Hematopoietic multipotent progenitor cell treated with erythropoietin and hydrocortisone succinate and interleukin-3 and kit ligand, for 4 days (in vitro differentiated cells): ENCODE results near the gene TMEM143.
"Not testable (repeated sequence)": the region's sequence is repeated elsewhere in the genome, so short reads cannot be mapped to it uniquely, and the experiment has no call there.

ENCODE experiments used
- DNase-seq: peaks from one replicate; pipeline ENCODE4 v3.0.0-alpha.2; 2015

TMEM143 gene

DNA sequence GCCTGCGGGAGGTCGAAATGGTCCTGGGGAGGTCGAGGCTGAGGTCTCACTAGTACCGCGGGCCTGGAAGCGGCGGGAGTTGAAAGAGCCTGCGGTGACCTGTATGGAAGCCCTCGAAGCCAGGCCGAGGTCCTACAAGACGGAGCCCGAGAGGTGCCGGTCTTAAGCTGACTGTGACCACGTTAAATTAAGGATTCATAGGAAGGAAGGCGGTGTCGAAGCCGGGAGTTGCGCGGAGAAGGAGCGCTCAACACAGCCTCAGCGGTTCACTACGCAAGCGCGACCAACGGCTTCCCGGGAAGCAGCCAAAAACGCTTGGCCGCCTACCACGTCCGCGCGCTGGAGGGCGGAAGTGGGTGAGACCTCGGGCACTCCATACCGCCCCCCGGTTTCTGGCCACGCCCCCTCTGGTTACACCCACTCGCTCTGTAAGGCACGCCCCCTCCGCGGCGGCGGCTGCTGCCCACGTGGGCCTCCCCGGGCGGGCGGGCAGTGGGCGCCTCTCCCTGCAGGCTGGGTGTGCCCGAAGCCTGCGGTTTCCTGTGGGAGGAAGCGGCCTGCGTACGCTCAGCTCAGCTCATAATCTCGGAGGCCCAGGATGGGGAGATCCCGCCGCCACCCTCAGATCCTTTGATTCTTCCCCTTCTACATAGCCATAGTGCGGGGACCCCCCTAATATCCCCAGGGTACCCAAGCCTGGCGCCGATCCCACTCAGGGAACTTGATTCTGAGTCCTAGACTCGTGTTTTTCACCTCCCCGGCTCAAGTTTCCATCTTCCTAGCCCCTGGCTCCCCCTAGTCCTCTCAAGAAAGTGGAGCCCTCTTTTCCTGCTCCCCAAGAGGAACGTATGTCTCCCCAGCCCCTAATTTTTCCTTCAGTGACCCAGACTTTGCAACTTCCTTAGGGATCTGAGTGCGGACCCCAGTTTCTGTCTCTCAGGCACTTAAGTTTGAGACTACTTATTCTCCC, 41.8 kb downstream of the TMEM143 start:
- peak; percentile 99 for DNase-seq

DNA sequence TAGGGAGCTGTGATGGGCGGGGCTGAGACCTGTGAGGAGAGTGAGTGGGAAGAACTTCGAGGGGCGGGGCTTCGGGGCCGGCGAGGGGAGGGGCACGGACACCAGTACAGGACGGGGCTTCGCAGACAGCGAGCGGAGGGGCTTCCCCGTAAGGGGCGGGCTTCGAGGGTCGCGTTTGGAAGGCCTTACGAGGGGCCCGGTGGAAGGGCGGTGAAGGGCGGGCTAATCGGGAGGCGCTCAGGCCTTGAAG, 42.4 kb downstream of the TMEM143 start:
- DNase-seq: peak; percentile 99

DNA sequence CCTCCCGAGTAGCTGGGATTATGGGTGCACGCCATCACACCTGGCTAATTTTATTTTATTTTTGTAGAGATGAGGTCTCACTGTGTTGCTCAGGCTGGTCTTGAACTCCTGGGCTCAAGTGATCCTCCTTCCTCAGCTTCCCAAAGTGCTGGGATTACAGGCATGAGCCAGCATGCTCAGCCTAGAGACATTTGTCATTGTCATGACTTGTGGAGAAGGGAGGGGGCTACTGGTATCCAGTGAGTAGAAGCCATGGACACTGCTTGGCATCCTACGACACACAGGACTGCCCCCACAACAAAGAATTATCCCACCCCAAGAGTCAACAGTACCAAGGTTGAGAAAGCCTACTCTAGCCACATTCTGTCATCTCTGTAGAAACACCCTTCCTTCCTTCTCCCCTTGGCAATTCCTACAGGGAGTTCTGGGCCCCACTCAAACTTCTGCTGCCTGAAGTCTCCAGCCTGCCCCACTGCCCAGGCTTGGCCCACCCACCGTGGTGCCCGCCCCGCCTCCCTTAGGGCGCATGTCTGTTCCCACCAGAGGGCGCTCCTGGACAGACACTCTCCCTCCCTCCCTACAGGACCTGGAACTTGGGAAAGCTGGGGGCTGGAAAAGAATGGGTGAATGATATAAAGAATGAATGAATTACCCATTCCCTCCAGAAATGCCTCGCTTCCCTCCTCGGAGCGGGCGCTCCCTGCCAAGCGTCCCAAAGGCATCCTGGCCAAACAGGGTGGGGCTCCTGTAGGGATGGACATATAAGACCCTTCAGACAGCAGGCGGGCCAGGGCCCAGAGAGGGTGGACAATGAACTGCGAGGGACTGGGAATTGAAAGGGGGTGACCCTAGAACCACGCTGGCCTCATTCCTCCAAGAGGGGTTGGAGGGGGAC, 43.8 kb downstream of the TMEM143 start:
- DNase-seq: peak; percentile 89

DNA sequence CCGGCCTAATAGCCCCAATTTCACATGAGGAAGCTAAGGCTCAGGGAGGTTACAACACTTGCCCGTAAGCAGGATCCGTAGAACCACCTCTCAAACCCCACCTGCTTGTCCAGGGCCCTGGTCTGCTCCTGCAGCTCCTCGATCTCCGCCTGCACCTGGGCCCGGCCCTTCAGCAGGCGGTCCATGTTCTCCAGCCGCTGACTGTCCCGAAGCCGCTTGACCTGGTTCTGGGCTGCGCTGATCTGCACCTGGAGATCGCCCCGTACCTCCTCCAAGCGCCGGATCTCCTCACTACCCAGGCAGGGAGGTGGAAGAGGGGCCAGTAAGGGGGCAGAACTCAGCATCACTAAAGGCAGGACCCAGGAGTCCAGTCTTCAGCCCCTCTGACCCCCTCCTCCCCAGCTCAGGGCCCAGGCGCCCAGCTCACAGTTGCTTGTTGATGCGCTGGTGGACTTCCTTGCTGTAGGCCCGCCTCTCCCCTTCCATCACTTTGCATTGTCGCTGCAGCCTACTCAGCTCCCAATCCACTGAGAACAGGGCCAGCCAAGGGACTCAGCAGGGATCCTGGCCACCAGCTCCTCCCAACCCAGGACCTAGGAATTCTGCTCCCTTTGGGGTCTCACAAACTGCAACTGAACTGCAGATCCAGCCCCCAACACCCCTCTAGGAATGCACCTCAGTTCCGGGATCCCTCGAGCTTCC, 45.3 kb downstream of the TMEM143 start:
- no peak for DNase-seq

DNA sequence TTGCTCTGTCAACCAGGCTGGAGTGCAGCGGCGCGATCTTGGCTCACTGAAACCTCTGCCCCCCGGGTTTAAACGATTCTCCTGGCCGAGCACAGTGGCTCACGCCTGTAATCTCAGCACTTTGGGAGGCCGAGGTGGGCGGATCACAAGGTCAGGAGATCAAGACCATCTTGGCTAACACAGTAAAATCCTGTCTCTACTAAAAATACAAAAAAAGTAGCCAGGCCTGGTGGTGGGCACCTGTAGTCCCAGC, 46.1 kb downstream of the TMEM143 start:
- DNase-seq: not testable (repeated sequence)

DNA sequence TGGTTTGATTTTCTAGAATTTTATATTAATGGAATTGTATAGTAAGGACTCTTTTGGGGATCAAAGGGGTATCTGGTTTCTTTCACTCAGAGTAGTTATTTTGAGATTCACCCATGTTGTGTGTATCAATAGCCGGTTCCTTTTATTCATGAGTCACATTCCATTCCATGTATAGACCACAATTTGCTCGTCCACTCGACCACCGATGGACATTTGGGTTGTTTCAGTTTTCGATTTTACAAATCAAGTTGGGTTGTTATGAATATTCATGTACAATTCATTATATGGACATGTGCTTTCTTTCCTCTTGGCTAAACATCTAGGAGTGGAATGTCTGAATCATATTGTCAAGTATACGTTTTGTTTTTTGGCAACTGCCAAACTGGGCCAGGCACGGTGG, 48.0 kb downstream of the TMEM143 start:
- no peak for DNase-seq

DNA sequence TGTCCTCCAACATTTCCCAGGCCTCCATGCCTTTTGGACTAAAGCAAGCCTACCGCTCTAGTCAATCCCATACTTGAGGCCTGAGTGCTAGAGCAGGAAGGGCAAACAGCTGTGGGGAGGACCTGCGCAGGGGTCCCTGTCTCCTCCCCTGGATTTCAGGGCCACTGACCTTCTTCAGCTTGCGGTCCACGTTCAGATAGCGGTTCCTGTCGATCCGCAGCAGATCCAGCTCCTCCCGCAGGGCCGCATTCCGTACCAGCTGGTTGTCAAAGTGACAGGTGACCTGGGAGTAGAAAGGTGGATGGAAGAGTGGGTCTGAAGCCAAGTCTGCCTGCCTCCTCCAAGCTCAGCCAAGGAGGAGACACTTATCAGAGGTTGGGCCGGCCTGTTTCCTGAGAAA, 52.4 kb downstream of the TMEM143 start:
- no peak for DNase-seq

DNA sequence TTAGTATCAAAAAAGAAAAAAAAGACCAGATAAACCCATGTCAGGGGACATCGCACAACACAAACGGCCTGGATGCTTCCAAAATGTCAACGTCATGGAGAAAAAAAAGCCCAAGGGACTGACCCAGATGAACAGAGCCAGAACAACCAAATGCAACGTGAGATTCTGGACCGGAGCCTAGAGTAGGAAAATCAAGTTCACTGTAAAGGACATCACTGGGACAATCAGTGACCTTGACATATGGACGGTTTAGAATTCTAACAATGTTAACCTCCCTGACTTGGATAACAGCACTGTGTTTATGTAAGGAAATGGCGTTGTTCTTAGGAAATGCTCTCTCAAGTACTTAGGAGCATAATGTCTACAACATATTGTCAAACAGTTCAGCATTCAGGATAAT, 53.5 kb downstream of the TMEM143 start:
- DNase-seq: no peak

DNA sequence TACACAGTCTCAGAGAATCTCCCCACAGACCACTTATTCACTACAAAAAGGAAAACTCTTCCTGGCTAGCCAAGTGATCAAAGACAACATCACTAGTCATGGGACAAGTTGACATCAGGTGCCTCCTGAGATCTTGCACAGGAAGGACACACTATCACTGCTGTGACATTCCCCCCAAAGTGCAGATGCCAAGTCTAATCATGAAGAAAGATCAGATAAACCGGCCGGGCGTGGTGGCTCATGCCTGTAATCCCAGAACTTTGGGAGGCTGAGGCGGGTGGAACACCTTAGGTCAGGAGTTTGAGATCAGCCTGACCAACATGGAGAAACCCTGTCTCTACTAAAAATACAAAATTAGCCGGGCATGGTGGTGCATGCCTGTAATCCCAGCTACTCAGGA, 54.0 kb downstream of the TMEM143 start:
- not testable (repeated sequence) for DNase-seq

DNA sequence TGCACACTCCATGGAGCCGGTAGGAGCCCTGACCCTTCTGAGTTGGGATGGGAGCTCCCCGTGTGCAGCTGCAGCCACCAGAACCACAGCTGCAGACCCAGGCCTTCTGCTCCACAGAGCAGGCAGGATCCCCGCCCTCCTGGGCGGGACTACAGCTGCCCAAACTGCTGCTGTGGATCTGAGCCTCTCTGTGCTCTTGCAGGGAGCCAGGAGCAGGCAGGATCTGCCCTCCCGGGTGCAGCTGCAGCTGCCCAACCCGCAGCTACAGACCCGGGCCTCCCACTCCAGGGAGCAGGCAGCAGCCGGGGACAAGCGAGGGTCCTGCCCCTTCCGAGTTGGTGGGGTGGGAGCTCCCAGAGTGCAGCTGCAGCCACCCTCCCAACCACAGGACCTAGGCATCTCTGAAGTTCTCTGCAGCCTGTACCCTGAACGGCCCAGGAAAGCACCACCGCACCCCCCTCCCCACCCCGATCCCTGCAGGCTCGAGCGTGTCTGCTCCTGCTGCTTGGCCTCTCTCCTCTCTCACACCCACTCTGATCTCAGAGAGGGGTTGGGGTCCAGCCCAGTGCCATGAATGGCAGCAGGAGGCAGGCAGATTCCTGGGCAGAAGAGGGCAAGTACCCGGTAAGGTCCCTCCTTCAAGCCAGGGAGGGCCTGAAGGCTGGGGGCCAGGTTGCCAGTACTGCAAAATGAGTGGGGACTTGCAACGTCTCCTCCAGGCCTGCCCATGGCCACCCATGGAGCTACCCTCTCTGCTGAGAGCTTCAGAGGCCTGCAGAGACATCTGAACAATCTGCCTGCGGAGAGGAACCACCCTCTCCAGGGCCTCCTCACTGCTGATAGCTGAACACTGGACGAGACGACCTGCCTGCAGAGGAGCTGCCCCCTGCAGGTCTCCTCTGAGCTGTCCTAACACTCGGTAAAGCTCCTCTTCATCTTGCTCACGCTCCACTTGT, 54.8 kb downstream of the TMEM143 start:
- DNase-seq: peak; percentile 77

DNA sequence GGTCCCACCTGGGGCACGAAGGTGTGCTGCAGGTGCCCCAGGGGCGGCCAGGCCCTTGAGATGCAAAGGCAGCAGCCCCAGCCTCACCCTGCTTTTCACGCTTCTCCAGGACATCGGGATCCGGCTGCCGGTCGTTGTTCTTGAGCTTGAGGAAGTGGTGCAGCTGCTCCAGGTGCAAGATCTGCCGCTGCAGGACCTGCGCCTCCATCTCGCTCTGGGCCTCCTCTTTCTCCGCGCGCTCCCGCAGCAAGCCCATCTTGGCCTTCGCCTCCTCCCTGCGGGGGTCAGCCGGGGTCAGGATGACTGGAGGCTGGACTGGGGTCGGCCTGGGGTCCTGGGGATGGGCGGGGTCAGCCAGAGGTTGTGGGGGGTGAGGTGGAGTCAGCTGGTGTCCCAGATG, 59.9 kb downstream of the TMEM143 start:
- DNase-seq: no peak

DNA sequence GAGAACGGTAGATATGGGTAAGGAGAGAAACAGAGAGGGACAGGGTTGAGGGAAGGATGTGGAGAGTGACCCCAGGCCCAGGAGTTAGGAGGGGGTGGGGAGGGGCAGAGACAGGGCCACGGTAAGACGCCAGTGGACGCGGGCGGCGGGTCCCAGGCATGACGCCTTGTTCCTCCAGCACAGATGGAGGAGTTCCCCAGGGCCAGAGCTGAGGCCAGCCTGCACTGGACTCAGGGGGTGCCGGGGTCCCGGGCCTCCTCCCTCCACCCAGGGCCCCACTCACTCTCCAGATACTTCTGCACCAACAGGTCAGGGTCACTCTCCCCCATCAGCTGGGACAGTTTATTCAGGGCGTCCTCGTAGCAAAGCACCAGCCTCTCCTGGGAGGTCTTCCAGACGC, 60.4 kb downstream of the TMEM143 start:
- DNase-seq: no peak

DNA sequence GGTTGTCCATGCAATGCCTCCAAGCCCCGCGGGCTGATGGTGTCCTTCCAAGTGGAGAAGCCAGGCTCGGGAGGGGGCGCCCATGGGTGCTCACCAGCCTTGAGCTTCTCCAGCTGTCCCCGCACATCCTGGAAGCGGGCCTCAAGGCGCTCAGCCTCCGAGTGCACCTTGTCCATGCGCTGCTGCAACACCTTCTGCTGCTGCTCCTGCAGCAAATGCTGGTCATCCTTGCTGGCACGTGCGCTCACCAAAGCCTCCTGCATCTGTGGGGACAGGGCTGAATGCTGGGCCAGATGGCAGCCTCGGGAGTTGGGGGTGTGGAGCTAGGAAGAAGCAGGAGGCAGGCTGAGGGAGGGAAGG, 61.2 kb downstream of the TMEM143 start:
- no peak for DNase-seq

DNA sequence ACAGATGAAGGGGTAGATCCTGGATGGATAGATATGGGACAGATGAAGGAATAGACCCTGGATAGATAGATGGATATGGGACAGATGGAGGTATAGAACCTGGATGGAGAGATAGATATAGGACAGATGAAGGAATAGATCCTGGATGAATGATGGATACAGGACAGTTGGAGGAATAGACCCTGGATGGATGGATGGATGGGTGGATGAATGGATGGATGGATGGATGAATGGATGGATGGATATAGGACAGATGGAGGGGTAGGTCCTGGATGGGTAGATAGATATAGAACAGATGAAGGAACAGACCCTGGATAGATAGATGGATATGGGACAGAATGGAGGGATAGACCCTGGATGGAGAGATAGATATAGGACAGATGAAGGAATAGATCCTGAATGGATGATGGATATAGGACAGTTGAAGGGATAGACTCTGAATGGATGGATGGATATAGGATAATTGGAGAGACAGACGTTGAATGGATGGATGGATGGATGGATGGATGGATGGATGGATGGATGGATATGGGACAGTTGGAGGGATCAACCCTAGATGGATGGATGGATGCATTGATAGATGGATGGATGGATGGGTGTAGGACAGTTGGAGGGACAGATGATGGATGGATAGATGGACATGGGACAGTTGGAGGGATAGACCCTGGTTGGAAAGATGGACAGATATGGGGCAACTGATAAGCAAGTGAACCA, 61.7 kb downstream of the TMEM143 start:
- DNase-seq: no peak

DNA sequence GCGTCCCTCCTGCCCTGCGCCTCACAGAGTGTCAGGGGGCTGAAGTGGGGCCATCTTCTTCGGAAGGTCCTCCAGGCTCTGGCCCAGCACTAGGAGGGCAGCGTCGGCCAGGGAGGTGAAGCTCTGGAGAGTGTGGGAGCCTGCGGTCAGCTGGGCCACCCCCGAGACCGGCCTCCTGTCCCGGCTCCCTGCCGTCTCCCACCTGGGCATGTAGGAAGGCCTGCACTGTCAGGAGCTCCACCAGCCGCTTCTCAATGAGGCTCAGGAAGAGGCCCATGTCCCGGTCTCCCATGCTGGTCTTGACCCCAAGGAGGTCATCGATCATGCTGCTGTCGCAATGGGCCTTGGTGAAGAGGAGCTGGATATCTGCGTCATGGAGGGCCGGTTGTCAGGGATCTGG, 65.8 kb downstream of the TMEM143 start:
- DNase-seq: no peak

DNA sequence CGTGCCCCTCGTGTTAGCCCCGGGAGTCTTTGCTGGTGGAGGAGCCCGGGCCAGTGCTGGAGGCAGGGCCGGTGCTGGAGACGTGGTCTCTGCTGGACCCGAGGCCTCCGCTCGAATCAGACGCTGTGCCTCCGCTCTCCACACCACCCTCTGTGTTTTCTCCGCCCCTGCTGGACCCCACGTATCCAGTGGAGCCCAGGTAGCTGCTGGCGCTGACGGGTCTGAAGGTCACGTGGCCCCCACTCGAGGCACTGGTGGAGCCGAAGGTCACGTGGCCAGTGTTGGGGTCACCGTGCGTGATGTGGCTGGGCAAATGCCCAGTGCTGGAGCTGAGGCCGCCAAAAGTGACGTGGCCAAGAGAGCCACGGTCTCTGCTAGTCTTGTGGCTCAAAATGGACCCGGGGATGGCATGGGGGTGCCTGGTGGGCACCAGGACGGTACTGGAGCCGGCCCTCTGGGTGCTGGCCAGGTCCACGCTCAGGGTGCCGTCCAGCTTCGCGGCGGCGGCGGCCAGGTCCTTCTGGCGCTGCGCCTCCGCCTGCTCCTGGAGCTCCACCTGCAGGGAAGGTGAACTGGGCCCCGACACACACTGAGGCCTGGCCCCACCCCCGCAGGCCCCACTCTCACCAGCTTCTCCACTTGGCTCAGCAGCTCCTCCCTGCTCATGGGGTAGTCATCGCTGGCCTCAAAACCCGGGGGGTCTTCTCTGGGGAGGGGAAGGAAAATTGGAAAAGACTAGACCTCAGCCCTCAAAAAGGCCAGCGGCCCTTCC, 66.6 kb downstream of the TMEM143 start:
- DNase-seq: no peak

DNA sequence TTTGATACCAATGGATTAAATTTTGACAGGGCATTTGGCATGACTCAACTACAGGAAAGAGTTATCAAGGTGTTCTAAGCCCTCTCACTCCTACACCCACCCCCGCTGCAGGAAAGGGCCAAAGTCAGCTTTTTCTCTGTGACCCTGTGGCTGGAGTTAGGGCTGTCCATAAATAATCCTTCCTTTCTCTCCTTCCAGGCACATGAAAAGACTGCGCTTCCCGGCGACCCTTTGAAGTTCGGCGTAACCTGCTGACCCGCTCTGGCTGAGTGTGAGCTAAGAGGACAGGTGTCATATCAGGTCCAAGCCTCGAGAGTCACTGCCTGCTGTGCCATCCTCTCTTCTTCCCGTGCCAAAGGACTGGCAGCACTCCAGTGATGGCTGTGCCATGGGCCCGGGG, 68.3 kb downstream of the TMEM143 start:
- DNase-seq: no peak

DNA sequence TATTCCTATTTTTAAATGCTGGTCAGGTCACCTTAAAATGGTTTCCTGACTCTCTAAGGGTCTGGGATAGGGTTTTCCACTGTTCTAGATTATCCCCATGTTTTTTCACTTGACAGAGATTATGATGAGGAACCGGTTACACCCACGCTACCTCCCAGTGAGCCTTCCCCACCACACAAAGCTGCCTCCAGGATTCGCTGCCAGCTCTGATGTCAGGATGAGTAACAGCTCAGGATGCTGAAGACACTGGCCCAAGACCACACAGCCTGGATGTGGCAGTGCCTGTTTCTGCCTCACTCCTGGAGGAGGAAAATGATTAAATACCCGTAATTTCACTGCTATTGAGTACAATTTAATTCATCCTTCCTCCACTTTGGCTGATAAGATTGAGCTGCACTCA, 70.9 kb downstream of the TMEM143 start:
- no peak for DNase-seq

DNA sequence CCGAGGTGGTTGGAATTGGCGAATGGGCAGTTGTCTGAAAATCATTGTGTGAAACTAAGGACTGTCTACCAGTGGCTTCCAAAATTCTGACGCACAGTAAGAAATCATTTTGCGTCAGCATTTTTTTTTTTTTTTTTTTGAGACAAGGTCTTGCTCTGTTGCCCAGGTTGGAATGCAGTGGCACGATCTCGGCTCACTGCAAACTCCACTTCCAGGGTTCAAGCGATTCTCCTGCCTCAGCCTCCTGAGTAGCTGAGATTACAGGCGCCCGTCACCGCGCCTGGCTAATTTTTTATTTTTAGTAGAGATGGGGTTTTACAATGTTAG, 72.3 kb downstream of the TMEM143 start:
- not testable (repeated sequence) for DNase-seq

DNA sequence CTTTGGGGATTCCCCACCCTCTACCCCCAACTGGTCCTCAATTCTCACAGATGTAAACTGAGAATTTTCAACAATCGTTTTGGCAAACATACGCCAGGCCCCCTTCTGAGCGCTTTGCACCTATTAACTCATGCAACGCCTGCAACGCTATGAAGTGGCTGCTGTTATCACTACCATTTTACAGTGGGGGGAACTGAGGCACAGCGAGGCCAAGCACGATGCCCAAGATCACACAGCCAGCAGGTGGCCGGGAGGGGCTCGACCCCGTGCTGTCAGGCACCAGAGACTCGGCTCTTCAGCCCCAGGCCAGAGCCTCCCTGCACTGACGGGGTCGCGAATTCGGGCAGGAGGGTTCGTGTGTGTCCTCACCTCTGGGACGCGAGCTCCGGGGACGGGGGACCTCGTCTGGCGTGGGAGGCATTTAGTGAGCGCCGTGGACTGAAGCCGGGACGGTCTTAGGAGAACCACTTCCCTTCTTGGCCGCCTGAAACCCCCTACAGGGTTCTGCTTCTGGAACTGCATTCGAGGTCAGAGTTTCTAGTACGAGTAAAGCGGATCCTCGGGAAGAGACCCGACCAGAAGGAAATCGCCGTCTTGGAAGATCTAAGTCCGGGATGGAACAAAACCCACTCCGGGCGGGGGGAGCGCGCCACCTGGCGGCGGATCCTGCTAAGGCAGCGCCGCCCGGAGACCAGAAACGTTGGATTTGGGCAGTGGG, 72.8 kb downstream of the TMEM143 start:
- peak; percentile 70 for DNase-seq

DNA sequence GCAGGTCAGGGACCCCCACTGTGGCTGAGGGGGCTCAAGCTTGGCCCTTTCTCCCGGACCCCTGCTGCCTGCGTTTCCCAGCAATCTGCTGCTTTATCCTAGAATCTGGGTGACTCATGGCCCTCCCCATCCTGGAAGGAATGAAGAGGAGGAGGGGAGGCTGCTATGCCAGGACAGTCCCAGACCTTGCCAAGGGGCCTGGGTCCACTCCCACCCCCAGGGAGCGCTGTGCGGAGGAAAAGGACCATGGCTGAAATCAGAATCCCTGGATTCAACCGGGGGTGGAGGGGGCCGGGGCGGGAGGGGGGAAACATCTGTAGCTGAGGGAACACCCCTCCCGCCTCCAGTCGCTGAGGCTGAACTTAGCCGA, 73.4 kb downstream of the TMEM143 start:
- no peak for DNase-seq
